GM18511 (cell line): ENCODE data around the gene FGGY.
"Not testable (repeated sequence)": the region's sequence is repeated elsewhere in the genome, so short reads cannot be mapped to it uniquely, and the experiment has no call there.

Source experiments
- ATAC-seq: cut with Tn5 transposase; IDR thresholded peaks from one replicate; pipeline ENCODE4 v1.9.1; 2021; ENCODE audit warnings: mild to moderate bottlenecking, moderate library complexity; ENCODE audit not compliant: unreplicated experiment

The FGGY gene

DNA sequence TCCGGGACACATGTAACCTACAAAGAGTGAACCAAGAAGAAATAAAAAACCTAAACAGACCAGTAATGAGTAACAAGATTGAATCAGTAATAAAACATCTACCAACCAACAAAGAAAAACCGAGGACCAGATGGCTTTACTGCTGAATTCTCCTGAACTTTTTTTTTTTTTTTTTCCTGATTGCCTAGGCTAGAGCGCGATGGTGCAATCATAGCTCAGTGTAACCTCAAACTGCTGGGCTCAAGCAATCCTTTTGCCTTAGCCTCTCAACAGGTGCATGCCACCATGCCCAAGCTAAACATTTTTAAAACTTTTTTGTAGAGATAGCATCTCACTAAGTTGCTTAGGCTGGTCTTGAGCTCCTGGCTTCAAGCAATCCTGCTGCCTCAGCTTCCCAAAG lies 11.2 kb upstream of the FGGY start:
- no peak for ATAC-seq

DNA sequence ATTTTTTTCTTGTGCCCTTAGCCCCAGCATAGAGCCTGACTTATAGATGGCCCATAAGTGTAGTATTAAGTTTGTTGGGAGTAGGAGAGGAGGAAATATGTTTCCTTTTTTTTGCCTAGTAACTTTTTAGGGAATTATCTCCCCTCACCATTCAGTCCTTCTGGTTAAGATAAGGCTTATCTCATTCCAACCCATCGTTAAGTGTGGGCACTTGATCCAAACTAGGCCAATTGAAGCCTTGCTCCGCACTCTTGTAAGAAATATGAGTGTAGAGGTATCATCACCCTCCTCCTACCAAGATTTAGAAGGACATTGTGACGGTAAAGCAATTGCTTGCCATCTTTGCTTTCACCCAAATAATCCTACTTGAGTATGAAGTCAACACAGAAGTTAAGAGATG lies 8.8 kb upstream of the FGGY start:
- ATAC-seq = no peak

DNA sequence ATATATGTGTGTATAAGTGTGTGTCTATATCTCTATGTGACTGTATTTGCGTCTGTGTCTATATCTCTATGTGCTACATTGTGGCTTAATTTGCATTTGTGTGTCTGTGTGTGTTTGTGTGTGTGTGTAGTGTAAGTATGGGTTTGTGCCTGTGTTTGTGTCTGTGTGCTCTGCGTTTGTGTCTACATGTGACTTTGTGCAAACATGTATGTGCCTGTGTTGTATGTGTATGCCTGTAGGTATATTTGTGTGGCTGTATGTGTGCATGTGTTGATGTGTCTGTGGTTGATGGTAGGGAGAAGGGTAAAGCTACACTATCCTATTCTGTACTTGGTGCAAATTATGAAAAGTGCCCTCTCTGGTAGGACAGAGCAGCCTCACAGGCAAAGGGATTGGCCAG lies 7.3 kb upstream of the FGGY start:
- ATAC-seq = no peak

DNA sequence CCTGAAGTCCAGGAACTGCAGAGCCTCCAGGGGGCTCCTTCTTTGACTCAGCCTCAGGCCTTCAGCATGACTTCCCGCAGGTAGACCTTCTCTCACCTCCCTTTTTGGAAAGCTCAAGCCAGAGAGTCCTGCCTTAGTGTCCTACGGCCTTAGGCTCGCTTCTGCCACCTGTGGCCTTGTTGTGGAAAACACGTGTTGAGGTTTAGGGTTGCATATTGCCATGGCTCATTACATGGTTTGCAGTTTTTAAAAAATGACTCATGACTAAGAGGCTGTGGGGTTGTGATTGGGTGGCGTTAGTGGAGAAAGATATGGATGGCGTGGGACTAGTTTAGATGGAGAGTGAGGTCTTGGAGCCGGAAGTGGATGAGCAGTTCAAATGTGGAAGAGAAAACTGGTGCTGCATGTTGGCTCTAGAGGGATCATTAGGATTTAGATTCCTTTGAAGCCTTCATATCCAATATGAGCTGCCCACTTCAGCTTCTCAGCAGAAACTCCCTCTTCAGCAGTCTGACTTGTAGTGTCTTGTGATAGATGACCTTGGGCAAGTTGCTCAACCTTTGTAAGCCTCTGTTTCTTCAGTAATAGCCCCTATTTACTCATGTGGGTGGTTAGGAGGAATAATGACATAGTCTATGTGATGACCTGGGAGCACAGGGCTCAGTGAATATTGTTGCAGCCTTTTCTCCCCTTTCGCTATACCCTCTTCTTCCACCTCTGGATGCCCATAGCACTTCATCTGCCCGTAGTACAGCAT lies 6.5 kb upstream of the FGGY start:
- ATAC-seq = peak; percentile 83

DNA sequence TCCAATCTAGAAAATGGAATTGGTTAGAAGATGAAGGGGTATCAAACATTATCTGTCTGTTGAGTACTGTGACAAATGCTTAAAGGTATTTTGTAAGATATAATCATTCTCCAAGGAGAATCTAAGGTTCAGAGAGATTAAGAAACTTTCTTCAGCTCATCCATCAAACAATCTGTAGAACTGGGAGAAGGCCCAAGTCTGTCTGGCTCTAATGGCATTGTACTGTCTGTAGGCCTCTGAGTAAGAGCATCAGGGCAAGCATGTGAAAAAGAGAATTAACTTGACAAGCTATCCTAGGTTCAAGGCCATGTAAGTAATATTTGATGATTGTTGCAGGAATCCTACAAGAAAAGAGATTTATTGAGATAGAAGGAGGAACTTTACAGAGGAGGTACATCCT lies 5.3 kb upstream of the FGGY start:
- ATAC-seq = no peak

DNA sequence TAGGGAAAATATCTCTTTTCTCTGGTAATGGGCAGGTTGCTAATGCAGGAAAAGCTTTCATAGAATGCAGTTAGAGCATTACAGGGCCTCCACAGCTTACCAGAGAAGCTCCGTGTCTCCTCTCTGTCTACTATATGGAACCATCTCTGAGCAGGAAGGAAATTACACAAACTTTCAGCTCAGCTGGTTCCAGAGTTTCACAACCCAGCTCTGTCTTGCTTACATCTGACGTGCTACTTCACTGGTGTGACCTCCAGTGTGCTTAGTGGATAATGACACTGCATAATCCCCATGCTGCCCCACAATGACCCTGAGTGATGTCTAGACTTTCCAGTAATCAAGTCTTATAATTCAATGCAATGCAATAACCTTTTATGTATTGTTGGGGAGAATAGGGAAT lies 4.3 kb upstream of the FGGY start:
- peak; percentile 31 for ATAC-seq

DNA sequence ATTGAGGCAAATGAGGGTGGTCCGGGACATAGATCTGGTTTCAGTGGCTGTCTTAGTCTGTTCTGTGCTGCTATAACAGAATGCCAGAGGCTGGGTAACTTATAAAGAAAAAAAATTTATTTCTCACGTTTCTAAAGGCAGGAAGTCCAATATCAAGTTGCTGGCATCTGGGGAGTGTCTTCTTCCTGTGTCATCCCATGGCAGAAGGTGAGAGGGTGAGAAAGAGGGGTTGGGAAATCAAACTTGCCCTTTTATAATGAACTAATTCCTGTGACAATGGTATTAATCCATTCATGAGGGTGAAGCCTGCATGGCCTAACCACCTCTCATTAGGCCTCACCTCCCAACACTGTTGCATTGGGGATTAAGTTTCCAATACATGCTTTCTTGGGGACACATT lies 3.7 kb upstream of the FGGY start:
- no peak for ATAC-seq

DNA sequence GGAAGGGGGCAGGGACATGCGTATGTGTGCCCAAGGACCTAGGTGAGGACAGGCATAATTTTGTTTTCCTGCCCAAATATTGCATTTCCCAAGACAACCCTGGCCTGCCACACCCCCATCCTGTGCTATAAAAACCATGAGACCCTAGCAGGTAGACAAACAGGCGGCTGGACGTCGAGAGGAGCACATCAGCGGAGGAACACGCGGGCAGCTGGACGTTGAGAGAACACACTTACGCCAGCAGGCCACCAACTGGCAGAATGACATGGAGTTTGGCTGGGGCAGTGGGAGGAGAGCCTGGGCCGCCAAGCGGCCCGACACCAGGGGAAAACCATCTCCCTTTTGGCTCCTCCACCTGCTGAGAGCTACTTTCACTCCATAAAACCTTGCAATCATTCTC lies 3.0 kb upstream of the FGGY start:
- no peak for ATAC-seq

DNA sequence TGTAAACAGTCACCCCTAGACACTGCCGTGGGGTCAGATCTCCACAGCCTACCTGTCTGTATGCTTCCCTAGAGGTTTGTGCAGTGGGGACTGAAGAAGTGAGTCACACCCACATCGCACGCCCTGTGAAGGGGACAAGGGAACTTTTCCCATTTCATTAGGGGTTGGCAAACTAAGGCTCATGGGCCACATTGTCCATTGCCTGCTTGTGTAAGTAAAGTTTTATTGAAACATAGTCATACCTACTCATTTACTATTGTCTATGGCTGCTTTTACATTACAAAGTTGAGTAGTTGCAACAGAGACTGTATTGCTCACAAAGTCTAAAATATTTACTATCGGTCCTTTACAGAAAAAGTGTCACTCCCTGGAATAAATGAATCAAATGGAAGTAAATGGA lies 2.5 kb upstream of the FGGY start:
- ATAC-seq = no peak

DNA sequence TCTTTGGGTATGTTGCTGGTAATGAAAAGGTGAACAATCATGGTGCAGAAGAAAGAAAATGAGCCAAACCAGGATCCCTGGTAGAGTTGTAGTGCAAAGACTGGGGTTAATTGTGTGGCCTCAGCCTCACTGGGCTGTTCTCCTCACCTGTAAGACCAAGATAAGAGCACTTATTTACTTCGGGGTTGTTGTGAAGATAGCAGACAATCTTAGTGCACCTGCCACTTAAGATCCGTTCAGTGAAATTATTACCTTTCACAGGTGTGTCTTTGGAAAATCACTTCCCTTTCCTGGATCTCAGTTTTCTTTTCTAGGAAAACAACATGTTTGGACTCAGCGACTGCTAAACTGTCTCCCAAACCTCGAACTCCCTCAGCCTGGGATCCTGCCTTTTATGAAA lies 1.3 kb upstream of the FGGY start:
- no peak for ATAC-seq

DNA sequence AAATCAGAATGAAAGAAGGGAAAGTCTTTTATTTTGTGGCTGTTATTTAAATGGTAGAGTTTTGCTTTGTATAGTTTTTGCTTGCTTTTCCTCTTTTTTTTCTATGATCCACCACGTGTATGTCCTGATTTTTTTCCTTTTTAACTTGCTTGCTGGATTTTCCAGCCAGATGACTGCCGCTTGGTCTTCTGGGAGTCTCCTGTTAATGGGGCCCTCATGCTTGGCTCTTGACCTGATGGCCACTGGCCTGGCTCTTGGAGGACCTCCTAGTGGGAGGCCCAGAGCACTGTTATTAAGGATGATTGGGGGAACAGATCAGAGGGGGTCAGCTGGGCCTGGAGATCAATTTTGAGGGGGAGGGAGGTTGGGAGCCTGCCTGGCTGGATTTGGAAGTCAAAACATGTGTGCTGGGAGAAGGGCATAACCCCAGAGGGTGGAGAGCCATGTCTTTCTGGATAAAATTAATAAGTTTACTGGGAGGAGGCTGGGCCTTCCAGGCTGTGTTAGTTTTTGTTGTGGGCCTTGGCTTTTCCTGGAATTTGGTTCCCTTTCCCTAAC lies 1.2 kb downstream of the FGGY start:
- ATAC-seq = no peak

DNA sequence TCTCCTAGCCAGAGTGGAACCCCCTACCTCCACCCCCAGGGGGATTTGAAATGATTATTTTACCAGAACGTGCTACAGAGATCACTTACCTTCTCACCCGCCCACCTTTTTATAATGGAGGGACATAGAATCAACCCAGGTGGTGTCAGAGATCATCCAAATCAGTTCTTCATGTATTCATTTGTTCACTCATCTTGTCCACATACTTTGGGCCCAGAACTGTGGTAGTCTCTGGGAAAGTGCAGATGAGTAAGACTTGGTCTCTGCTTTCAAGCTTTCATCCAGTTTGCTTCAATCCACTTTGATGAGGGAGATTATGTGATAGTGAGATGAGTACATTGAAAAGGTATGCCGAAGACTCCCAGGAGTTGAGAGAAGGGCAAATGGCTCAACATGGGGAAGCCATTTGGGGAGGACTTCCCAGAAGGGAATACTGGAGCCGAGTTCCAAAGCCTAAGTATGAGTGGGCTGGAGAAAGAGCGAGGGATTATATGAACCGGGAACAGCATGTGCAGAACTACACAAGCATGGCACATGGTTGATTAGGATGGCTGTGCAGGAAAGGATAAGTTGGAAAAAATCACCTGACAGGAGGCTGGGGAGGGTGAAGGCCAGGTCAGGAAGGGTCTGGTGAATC lies 1.9 kb downstream of the FGGY start:
- no peak for ATAC-seq

DNA sequence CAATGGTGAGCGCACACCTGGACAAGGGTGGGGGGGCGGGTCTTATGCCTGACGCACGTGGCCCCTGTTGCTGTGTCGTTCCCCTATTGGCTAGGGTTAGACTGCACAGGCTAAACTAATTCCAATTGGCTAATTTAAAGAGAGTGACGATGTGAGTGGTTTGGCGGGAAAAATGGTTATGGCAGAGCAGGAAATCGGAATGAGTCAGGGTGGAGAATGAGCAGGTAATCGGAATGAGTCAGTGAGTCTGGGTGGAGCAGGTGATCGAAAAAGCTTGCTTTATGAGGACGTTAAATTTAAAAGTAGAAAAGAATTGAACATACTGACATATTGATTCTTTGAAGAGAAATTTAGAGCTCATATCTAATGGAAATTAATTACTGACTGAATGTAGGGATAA lies 2.8 kb downstream of the FGGY start:
- not testable (repeated sequence) for ATAC-seq

DNA sequence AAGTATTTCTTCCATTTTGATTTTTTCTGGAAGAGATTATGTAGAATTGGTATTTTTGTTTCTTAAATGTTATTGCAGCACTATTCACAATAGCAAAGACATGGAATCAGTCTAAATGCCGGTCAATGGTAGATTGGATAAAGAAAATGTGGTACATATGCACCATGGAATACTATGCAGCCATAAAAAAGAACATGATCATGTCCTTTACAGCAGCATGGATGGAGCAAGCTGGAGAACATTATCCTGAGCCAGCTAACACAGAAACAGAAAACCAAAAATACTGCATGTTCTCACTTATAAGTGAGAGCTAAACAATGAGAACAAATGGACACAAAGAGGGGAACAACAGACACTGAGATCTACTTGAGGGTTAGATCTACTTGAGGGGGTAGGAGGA lies 5.4 kb downstream of the FGGY start:
- ATAC-seq = no peak

DNA sequence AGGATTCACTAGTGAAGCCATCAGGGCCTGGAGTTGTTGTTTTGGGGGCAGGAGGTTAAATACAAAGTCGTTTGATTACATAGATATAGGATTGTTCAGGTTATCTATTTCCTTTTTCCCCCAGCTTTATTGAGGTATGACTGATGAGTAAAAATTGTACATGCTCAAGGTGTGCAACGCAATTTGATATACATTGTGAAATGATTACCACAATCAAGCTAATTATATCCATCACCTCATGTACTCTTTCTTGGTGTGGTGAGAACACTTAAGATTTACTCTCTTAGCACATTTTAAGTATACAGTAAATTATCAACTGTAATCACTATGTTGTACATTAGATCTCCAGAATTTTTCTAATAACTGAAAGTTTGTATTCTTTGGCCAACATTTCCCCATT lies 6.0 kb downstream of the FGGY start:
- ATAC-seq = no peak

DNA sequence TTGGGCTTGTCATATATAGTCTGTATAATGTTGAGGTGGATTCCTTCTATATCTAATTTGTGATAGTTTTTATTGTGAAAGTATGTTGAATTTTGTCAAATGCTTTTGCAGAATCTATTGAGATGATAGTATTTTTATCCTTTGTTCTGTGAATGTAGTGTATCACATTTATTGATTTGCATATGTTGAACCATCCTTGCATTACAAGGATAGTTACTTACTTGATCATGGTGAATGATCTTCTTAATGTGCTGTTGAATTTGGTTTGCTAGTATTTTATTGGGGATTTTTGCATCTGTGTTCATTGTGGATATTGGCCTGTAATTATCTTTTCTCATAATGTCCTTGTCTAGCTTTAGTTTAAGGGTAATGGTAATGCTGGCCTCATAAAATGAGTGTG lies 8.3 kb downstream of the FGGY start:
- ATAC-seq = no peak

DNA sequence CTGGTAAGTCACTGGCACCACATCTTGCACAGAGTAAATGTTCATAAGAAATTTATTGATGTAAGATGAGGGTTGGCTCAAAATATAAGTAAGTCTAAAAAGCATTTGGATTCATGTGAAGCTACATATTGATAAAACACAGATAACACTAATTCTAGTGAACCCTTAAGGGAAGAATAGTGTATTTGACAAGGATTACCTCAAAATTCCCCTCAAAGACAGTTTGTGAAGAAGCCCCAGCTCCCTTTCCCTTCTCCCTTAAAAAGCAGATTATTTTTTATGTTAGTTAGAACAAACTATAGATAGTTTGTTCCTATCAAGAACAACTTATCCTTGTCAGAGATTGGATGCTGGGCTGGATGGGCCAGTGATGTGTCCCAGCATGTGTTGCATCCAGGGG lies 10.7 kb downstream of the FGGY start:
- no peak for ATAC-seq

DNA sequence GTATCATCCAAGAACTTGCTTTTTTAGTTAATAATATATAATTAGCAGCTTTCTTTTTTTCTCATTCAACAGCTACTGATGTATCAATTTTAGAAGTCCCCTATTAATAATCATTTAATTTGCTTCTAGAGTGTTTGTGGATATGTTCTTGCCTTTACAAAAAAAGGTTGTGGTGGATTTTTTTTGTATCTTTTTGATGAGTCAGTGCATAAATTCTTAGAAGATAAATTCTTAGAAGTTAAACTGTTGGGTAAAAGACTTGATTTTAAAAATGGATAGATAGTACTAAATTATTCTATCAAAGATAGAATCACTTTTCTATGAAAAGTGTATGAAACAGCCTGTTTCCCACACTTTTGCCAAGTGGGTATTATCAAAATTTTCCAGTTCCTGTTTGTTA lies 11.9 kb downstream of the FGGY start:
- no peak for ATAC-seq

DNA sequence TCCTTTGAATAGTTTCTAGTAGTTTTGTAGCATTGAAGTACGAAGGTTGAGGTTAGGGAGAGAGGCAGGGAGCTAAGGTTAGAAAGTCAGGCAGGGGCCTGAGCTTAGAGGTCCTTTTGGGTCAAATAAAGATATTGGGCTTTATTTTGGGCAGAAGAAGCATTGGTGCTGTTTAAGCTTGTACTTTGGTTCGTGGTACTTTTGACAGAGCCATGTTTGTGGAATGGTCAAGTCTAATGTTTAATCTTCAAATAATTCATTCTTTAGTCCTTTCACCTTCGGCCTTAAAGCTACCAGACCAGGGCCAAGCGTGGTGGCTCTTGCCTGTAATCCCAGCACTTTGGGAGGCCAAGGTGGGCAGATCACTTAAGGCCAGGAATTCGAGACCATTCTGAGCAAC lies 12.5 kb downstream of the FGGY start:
- ATAC-seq = no peak

DNA sequence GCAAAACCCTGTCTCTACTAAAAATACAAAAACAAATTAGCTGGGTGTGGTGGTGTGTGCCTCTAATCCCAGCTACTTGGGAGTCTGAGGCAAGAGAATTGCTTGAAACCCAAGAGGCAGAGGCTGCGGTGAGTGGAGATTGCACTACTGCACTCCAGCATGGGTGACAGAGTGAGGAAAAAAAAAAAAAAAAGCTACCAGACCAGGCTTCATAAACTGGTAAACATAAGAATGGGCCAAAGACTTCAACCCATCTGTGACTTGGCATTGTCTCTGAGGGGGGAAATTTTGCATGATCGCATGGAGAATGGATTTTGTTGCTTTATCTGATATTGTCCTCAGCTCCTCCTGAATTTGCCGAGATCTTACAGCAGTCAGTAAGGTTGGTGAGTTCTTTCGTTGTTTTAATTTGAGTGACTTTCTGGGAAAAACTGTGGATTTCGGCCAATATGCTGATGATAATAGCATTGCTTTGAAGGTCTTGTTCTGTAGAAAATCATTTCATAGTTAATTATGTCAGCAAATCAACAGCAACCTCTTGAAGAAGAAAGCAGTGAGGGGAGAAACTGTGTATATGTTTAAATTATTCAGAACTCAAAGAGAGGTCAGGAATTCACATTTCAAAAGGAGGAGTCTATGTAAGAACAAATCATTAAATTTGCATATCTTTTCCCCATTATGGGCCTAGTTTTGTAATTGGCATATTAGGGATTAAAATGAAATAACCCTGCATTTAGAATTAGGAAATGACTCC lies 13.1 kb downstream of the FGGY start:
- ATAC-seq = no peak

DNA sequence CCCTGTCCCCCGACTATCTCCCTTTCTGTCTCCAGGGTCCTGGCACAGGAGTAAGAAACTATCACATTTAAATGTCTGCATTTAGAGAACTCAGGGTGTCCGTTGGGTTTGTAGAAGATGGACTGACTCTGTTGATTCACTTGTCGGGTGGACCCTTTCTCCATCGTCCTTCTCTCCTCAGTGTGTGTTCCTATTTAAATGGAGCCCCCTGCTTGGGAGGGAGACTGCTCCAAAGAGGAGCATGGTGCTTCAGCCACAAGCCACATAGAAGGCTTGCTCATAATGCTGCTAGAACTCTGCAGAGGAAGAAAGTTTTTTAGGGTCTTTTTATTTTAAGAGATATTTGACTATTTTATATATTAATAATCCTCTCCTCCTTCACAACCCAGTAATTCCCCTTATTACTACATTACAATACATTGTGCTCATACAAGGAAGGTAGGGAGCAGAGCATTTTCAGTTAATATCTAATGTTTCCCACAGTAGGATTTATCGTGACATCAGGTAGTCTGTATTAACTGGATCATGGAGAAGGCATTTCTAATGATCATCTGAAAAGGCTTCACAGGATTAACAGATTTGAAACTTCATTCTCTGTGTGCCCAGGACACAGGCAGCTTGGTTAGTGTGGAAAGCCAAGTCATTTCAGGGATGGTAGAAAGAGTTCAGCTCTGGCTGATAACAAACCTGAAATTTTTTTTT lies 13.8 kb downstream of the FGGY start:
- ATAC-seq = no peak
